HAP-1 (cell line): ENCODE measurements around the gene FAM219B.
"Not testable (repeated sequence)": the region's sequence is repeated elsewhere in the genome, so short reads cannot be mapped to it uniquely, and the experiment has no call there.

Source experiments
- DNase-seq, 2 experiments: peaks; one replicate each; pipeline ENCODE4 v3.0.0-alpha.2; 2016 to 2020; ENCODE audit warnings: low spot score in 2 of 2
- H3K27me3 ChIP-seq: fragments of 250-450 bp; sonication (Bioruptor Pico); 2 replicates; pipeline ENCODE4 v1.5.1; 2020; ENCODE audit warnings: low read depth, mild to moderate bottlenecking, moderate library complexity
- H3K36me3 ChIP-seq: fragments of 250-450 bp; sonication (Bioruptor Pico); replicated peaks from 2 replicates; pipeline ENCODE4 v1.5.1; 2020; ENCODE audit warnings: mild to moderate bottlenecking
- H3K4me1 ChIP-seq: fragments of 250-450 bp; sonication (Bioruptor Pico); 2 replicates; pipeline ENCODE4 v1.5.1; 2020; ENCODE audit warnings: mild to moderate bottlenecking
- H3K4me3 ChIP-seq: fragments of 250-450 bp; sonication (Bioruptor Pico); 2 replicates; pipeline ENCODE4 v1.5.1; 2020; ENCODE audit warnings: mild to moderate bottlenecking, moderate library complexity
- H3K9me3 ChIP-seq: fragments of 250-450 bp; sonication (Bioruptor Pico); 2 replicates; pipeline ENCODE4 v1.5.1; 2020; ENCODE audit warnings: mild to moderate bottlenecking, moderate library complexity
- in situ Hi-C: fragments of 300-500 bp; cut with MboI; formaldehyde crosslinking; loops from 3 replicates; pipeline ENCODE4 v1.14.3; 2020; ENCODE audit warnings: low sequenced_read_pairs, inconsistent platforms, mixed read lengths

The FAM219B gene

GRCh38 chr15:74906450-74907162 is at the start of gene FAM219B:
FAM219B (minus strand) TSS chr15:74906851; CDS start chr15:74906800, 51 bp downstream.
- Histone ChIP-seq H3K27me3 (no peaks in the 10 kb centered on the region), H3K9me3 (no peaks in the 10 kb centered on the region), H3K4me3 (peak within 1 kb of the TSS; percentile 86), H3K4me1 (peaks cover 14% of the 10 kb centered on the region), H3K36me3 (peaks cover 75% of the 10 kb centered on the region)
- DNase-seq = peak; percentile 97 to 98
- in situ Hi-C loops = no loop called here

GRCh38 chr15:74955796-74956647 is 49.4 kb upstream of the FAM219B start:
- Histone ChIP-seq H3K27me3 (no peaks in the 10 kb centered on the region), H3K36me3 (no peaks in the 10 kb centered on the region), H3K4me1 (peaks cover 47% of the 10 kb centered on the region), H3K4me3 (peak overlapping the region; percentile 28), H3K9me3 (no peaks in the 10 kb centered on the region)
- in situ Hi-C loops = loop anchor here (5.0 kb wide), 1 partner anchor 334 kb away; no protein-coding TSS in a partner anchor
- peak in 1 of 2 experiments; percentile 68 for DNase-seq

- H3K27me3 ChIP-seq = no peaks in the 10 kb centered on the region
- DNase-seq = no peak
- H3K4me3 ChIP-seq = peak overlapping the region; percentile 28
- in situ Hi-C loops = loop anchor here (5.0 kb wide), 1 partner anchor 333 kb away; no protein-coding TSS in a partner anchor
- H3K36me3 ChIP-seq = no peaks in the 10 kb centered on the region
- peaks cover 45% of the 10 kb centered on the region for H3K4me1 ChIP-seq
- no peaks in the 10 kb centered on the region for H3K9me3 ChIP-seq
Observed at GRCh38 chr15:74955017-74955416, 48.4 kb upstream of the FAM219B start.

GRCh38 chr15:74954515-74954914 is 47.9 kb upstream of the FAM219B start:
- no peaks in the 10 kb centered on the region for H3K9me3 ChIP-seq
- H3K36me3 ChIP-seq = no peaks in the 10 kb centered on the region
- peaks cover 40% of the 10 kb centered on the region for H3K4me1 ChIP-seq
- H3K27me3 ChIP-seq = no peaks in the 10 kb centered on the region
- in situ Hi-C loops = loop anchor here (5.0 kb wide), 2 partner anchors 182 to 312 kb away; no protein-coding TSS in a partner anchor
- H3K4me3 ChIP-seq = no peak overlapping the region
- DNase-seq = no peak

- Histone ChIP-seq H3K4me1 (peaks cover 12% of the 10 kb centered on the region), H3K36me3 (no peaks in the 10 kb centered on the region), H3K4me3 (no peak overlapping the region), H3K27me3 (no peaks in the 10 kb centered on the region), H3K9me3 (no peaks in the 10 kb centered on the region)
- in situ Hi-C loops = loop anchor here (5.0 kb wide), 2 partner anchors 179 to 309 kb away; no protein-coding TSS in a partner anchor
- no peak for DNase-seq
Observed at GRCh38 chr15:74951006-74951405, 44.4 kb upstream of the FAM219B start.

GRCh38 chr15:74950078-74950908 is 43.6 kb upstream of the FAM219B start:
- no peaks in the 10 kb centered on the region for H3K27me3 ChIP-seq
- DNase-seq = peak; percentile 90 to 94
- H3K4me3 ChIP-seq = no peak overlapping the region
- H3K36me3 ChIP-seq = no peaks in the 10 kb centered on the region
- H3K9me3 ChIP-seq = no peaks in the 10 kb centered on the region
- in situ Hi-C loops = loop anchor here (5.0 kb wide), 2 partner anchors 178 to 308 kb away; no protein-coding TSS in a partner anchor
- H3K4me1 ChIP-seq = peaks cover 5% of the 10 kb centered on the region

GRCh38 chr15:74937590-74938371 is 31.1 kb upstream of the FAM219B start, which contains the start of gene COX5A:
COX5A (minus strand) TSS chr15:74938073; CDS start chr15:74938014, 59 bp downstream.
- in situ Hi-C loops = no loop called here

GRCh38 chr15:74937272-74937589 is 30.6 kb upstream of the FAM219B start:
- no peaks in the 10 kb centered on the region for H3K27me3 ChIP-seq
- DNase-seq = peak in 1 of 2 experiments; percentile 60
- peaks cover 24% of the 10 kb centered on the region for H3K36me3 ChIP-seq
- H3K9me3 ChIP-seq = no peaks in the 10 kb centered on the region
- in situ Hi-C loops = no loop called here
- H3K4me1 ChIP-seq = peaks cover 24% of the 10 kb centered on the region
- peak overlapping the region; percentile 96 for H3K4me3 ChIP-seq

More at GRCh38 chr15:74937590-74938371, 31.1 kb upstream of the FAM219B start, which contains the start of gene COX5A:
- DNase-seq = peak; percentile 99 to 100
- H3K36me3 ChIP-seq = peaks cover 22% of the 10 kb centered on the region
- H3K27me3 ChIP-seq = no peaks in the 10 kb centered on the region
- H3K4me1 ChIP-seq = peaks cover 24% of the 10 kb centered on the region
- peak within 1 kb of the TSS; percentile 96 for H3K4me3 ChIP-seq
- H3K9me3 ChIP-seq = no peaks in the 10 kb centered on the region

GRCh38 chr15:74935193-74935592 is 28.5 kb upstream of the FAM219B start:
- H3K4me3 ChIP-seq, in situ Hi-C loops, H3K9me3 ChIP-seq, H3K27me3 ChIP-seq: not testable (repeated sequence)
- peak; percentile 48 to 77 for DNase-seq
- peaks cover 40% of the 10 kb centered on the region for H3K36me3 ChIP-seq
- peaks cover 24% of the 10 kb centered on the region for H3K4me1 ChIP-seq

GRCh38 chr15:74933573-74933972 is 26.9 kb upstream of the FAM219B start:
- Histone ChIP-seq H3K4me3 (no peak overlapping the region), H3K27me3 (no peaks in the 10 kb centered on the region), H3K4me1 (peaks cover 23% of the 10 kb centered on the region), H3K9me3 (no peaks in the 10 kb centered on the region), H3K36me3 (peaks cover 56% of the 10 kb centered on the region)
- no peak for DNase-seq
- in situ Hi-C loops = no loop called here

GRCh38 chr15:74928771-74929198 is 22.1 kb upstream of the FAM219B start:
- no peak for DNase-seq
- in situ Hi-C loops = no loop called here
- Histone ChIP-seq H3K36me3 (peaks cover 84% of the 10 kb centered on the region), H3K9me3 (no peaks in the 10 kb centered on the region), H3K27me3 (no peaks in the 10 kb centered on the region), H3K4me3 (no peak overlapping the region), H3K4me1 (no peaks in the 10 kb centered on the region)

GRCh38 chr15:74924525-74924924 is 17.9 kb upstream of the FAM219B start:
- no peak for DNase-seq
- Histone ChIP-seq H3K4me3 (no peak overlapping the region), H3K36me3 (peaks cover 98% of the 10 kb centered on the region), H3K4me1 (no peaks in the 10 kb centered on the region), H3K27me3 (no peaks in the 10 kb centered on the region), H3K9me3 (no peaks in the 10 kb centered on the region)
- in situ Hi-C loops = no loop called here
